GM23338 (cell line): Measurements from ENCODE around the gene SLC35D2. TPM values are rescaled to one million over a fixed set of nuclear protein-coding genes. Genes with fewer than 3 reads are reported as not detected.

Experiments used
- ATAC-seq: fragments of 200-7000 bp; cut with Tn5 transposase; 3 replicates; pipeline ENCODE4 v1.9.1; 2020
- DNase-seq: peaks from one replicate; pipeline ENCODE4 v3.0.0-alpha.2; 2015; ENCODE audit warnings: low spot score
- H2AFZ ChIP-seq: fragments of 200-600 bp; sonication (generic); 2 replicates; pipeline ENCODE4 v1.8.0; 2016; ENCODE audit warnings: antibody characterized with exemption, mild to moderate bottlenecking, moderate library complexity
- H3F3A ChIP-seq: fragments of 200-600 bp; sonication (generic); replicated peaks from 2 replicates; pipeline ENCODE4 v1.8.0; 2017; ENCODE audit warnings: antibody characterized with exemption, mixed run types, low read depth
- H3K27ac ChIP-seq: fragments of 200-600 bp; sonication (generic); 2 replicates; pipeline ENCODE4 v1.6.1; 2016; ENCODE audit warnings: low read depth
- H3K27me3 ChIP-seq: fragments of 200-600 bp; sonication (generic); 2 replicates; pipeline ENCODE4 v1.8.0; 2016; ENCODE audit warnings: mild to moderate bottlenecking, mixed run types, moderate library complexity; ENCODE audit not compliant: insufficient read depth
- H3K36me3 ChIP-seq: fragments of 200-600 bp; sonication (generic); 2 replicates; pipeline ENCODE4 v1.8.0; 2016; ENCODE audit warnings: mild to moderate bottlenecking; ENCODE audit not compliant: insufficient read depth
- H3K4me1 ChIP-seq: fragments of 200-600 bp; sonication (generic); 2 replicates; pipeline ENCODE4 v1.8.0; 2016; ENCODE audit warnings: mild to moderate bottlenecking, moderate library complexity; ENCODE audit not compliant: insufficient read depth
- H3K4me2 ChIP-seq: fragments of 200-600 bp; sonication (generic); 2 replicates; pipeline ENCODE4 v1.7.1; 2017; ENCODE audit warnings: mixed run types
- H3K4me3 ChIP-seq: fragments of 200-600 bp; sonication (generic); 2 replicates; pipeline ENCODE4 v1.6.1; 2016; ENCODE audit warnings: mixed run types
- H3K79me2 ChIP-seq: fragments of 200-600 bp; sonication (generic); replicated peaks from 2 replicates; pipeline ENCODE4 v1.8.0; 2017; ENCODE audit warnings: mild to moderate bottlenecking; ENCODE audit not compliant: insufficient read depth
- H3K9me2 ChIP-seq: fragments of 200-600 bp; sonication (generic); 2 replicates; pipeline ENCODE4 v1.8.0; 2017; ENCODE audit not compliant: insufficient read depth
- H4K20me1 ChIP-seq: fragments of 200-600 bp; sonication (generic); replicated peaks from 2 replicates; pipeline ENCODE4 v1.8.0; 2017; ENCODE audit warnings: mild to moderate bottlenecking; ENCODE audit not compliant: insufficient read depth
- H3K27ac Mint-ChIP-seq: 2 replicates; pipeline ENCODE4 v1.8.0; 2020; ENCODE audit warnings: inconsistent platforms, mild to moderate bottlenecking, moderate library complexity, mixed read lengths
- H3K27me3 Mint-ChIP-seq: 3 replicates; pipeline ENCODE4 v1.8.0; 2022; ENCODE audit warnings: low read depth, mild to moderate bottlenecking, moderate library complexity, mixed read lengths, inconsistent platforms; ENCODE audit not compliant: insufficient read depth, poor library complexity
- H3K36me3 Mint-ChIP-seq: 3 replicates; pipeline ENCODE4 v1.8.0; 2021; ENCODE audit warnings: low read depth, mild to moderate bottlenecking, inconsistent platforms, moderate library complexity, mixed read lengths
- H3K4me1 Mint-ChIP-seq: 3 replicates; pipeline ENCODE4 v1.8.0; 2020; ENCODE audit warnings: mild to moderate bottlenecking, inconsistent platforms, mixed read lengths
- H3K4me3 Mint-ChIP-seq: 3 replicates; pipeline ENCODE4 v1.8.0; 2021; ENCODE audit warnings: moderate library complexity, mild to moderate bottlenecking, inconsistent platforms, mixed read lengths
- H3K9me3 Mint-ChIP-seq: 3 replicates; pipeline ENCODE4 v1.8.0; 2020; ENCODE audit warnings: moderate library complexity, mild to moderate bottlenecking, inconsistent platforms, mixed read lengths
- CREB1 ChIP-seq: fragments of 250-450 bp; sonication (Bioruptor Pico); IDR thresholded peaks from 2 replicates; pipeline ENCODE4 v1.5.0; 2020; ENCODE audit warnings: low read depth, mild to moderate bottlenecking, moderate library complexity
- ETS1 ChIP-seq: IDR thresholded peaks from 2 replicates; pipeline ENCODE4 v1.6.1; 2016; ENCODE audit warnings: antibody characterized with exemption
- EZH2 ChIP-seq: fragments of 200-600 bp; sonication (generic); IDR thresholded peaks from one replicate; pipeline ENCODE4 v1.8.0; 2017; ENCODE audit warnings: antibody characterized with exemption, mild to moderate bottlenecking, low read depth; ENCODE audit not compliant: unreplicated experiment
- EZH2phosphoT487 ChIP-seq: fragments of 200-600 bp; sonication (generic); IDR thresholded peaks from one replicate; pipeline ENCODE4 v1.8.1; 2018; ENCODE audit warnings: antibody characterized with exemption; ENCODE audit not compliant: unreplicated experiment
- JUNB ChIP-seq: IDR thresholded peaks from one replicate; pipeline ENCODE4 v1.6.1; 2016; ENCODE audit warnings: antibody characterized with exemption; ENCODE audit not compliant: unreplicated experiment
- NANOG ChIP-seq: IDR thresholded peaks from 2 replicates; pipeline ENCODE4 v1.6.1; 2016; ENCODE audit warnings: antibody characterized with exemption, borderline replicate concordance
- POLR2AphosphoS5 ChIP-seq: IDR thresholded peaks from 2 replicates; pipeline ENCODE4 v1.6.1; 2016; ENCODE audit warnings: antibody characterized with exemption, low read depth
- REST ChIP-seq: IDR thresholded peaks from one replicate; pipeline ENCODE4 v1.6.1; 2018; ENCODE audit warnings: antibody characterized with exemption; ENCODE audit not compliant: unreplicated experiment
- STAT1 ChIP-seq: IDR thresholded peaks from one replicate; pipeline ENCODE4 v1.6.1; 2016; ENCODE audit warnings: antibody characterized with exemption; ENCODE audit not compliant: unreplicated experiment
- ZNF114 ChIP-seq: fragments of 250-450 bp; sonication (Bioruptor Pico); IDR thresholded peaks from 2 replicates; pipeline ENCODE4 v1.5.0; 2020; ENCODE audit warnings: mild to moderate bottlenecking, moderate library complexity
- polyA plus RNA-seq: library from polyadenylated mRNA; unstranded; fragments of >200 nt; fragmentation: Nextera tagmentation; extraction: Ambion mirVana; gene quantifications from 2 replicates; pipeline ENCODE4 v1.2.1, GENCODE V29; 2016
- total RNA-seq: library from RNA; depleted of rRNA; stranded (reverse); fragments of >200 nt; shearing (Covaris generic); gene quantifications from 2 replicates; pipeline ENCODE4 v1.2.3, GENCODE V29; 2014
- TF ChIP-seq, protein P1 (sequence below), 2 experiments: fragments of 200-600 bp in 1 of 2; sonication (generic) in 1 of 2; conservative IDR thresholded peaks; 2 replicates each; pipeline versions ENCODE4 v1.5.1 to v1.6.1; 2016 to 2017; ENCODE audit warnings: antibody characterized with exemption in 2 of 2, low read depth in 2 of 2, mild to moderate bottlenecking in 2 of 2, moderate library complexity in 1 of 2

SLC35D2 gene
- total and polyA plus RNA-seq, 2 experiments from 2014 or later = 8.2 to 14.4 TPM

GRCh38 chr9:96342571-96343245, 40.8 kb downstream of the SLC35D2 start:
- TF ChIP-seq EZH2 (no peak), POLR2AphosphoS5 (no peak), EZH2phosphoT487 (no peak), STAT1 (no peak), CREB1 (CRISPR knock-in tag) (no peak), ZNF114 (CRISPR knock-in tag) (no peak), ETS1 (no peak)
- TF ChIP-seq, protein P1, sequence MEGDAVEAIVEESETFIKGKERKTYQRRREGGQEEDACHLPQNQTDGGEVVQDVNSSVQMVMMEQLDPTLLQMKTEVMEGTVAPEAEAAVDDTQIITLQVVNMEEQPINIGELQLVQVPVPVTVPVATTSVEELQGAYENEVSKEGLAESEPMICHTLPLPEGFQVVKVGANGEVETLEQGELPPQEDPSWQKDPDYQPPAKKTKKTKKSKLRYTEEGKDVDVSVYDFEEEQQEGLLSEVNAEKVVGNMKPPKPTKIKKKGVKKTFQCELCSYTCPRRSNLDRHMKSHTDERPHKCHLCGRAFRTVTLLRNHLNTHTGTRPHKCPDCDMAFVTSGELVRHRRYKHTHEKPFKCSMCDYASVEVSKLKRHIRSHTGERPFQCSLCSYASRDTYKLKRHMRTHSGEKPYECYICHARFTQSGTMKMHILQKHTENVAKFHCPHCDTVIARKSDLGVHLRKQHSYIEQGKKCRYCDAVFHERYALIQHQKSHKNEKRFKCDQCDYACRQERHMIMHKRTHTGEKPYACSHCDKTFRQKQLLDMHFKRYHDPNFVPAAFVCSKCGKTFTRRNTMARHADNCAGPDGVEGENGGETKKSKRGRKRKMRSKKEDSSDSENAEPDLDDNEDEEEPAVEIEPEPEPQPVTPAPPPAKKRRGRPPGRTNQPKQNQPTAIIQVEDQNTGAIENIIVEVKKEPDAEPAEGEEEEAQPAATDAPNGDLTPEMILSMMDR (conservative IDR thresholded peaks at IDR 0.05; ENCODE audit: low read depth in 2 of 2) = no peak
- Histone ChIP-seq H3K27me3 (no peaks in the 10 kb centered on the region), H3F3A (0 out of 2 replicates have a peak, but pooled peaks cover 5% of the 10 kb centered on the region), H3K4me2 (no peak overlapping the region), H3K4me3 (no peak overlapping the region), H3K27ac (no peak overlapping the region), H2AFZ (no peak overlapping the region; the same call in 1 of the 2 replicates), H3K9me2 (no peaks in the 10 kb centered on the region), H4K20me1 (no peaks in the 10 kb centered on the region), H3K79me2 (no peaks in the 10 kb centered on the region), H3K36me3 (no peaks in the 10 kb centered on the region), H3K4me1 (peaks cover 50% of the 10 kb centered on the region)
- H3K27ac Mint-ChIP-seq = peak overlapping the region; percentile 20
- ATAC-seq (no peak), DNase-seq (no peak)
- peaks cover 3% of the 10 kb centered on the region; the same call in 2 of the 3 replicates for H3K36me3 Mint-ChIP-seq
- H3K4me1 Mint-ChIP-seq = peaks cover 47% of the 10 kb centered on the region
- H3K4me3 Mint-ChIP-seq = no peak overlapping the region
- H3K9me3 Mint-ChIP-seq = no peaks in the 10 kb centered on the region
- H3K27me3 Mint-ChIP-seq = no peaks in the 10 kb centered on the region

- peaks cover 36% of the 10 kb centered on the region for H3K4me1 Mint-ChIP-seq
- ATAC-seq (no peak), DNase-seq (no peak)
- no peaks in the 10 kb centered on the region for H3K9me3 Mint-ChIP-seq
- no peaks in the 10 kb centered on the region for H3K27me3 Mint-ChIP-seq
- peaks cover 3% of the 10 kb centered on the region; the same call in 2 of the 3 replicates for H3K36me3 Mint-ChIP-seq
- Histone ChIP-seq H3K4me3 (no peak overlapping the region), H3K79me2 (no peaks in the 10 kb centered on the region), H3K27me3 (no peaks in the 10 kb centered on the region), H3K4me1 (peaks cover 37% of the 10 kb centered on the region), H3K9me2 (no peaks in the 10 kb centered on the region), H2AFZ (no peak overlapping the region), H4K20me1 (no peaks in the 10 kb centered on the region), H3K4me2 (no peak overlapping the region), H3K27ac (no peak overlapping the region; the same call in 1 of the 2 replicates), H3F3A (0 out of 2 replicates have a peak, but pooled peaks cover under 1% of the 10 kb centered on the region), H3K36me3 (no peaks in the 10 kb centered on the region)
- no peak overlapping the region for H3K27ac Mint-ChIP-seq
- H3K4me3 Mint-ChIP-seq = no peak overlapping the region
- no peak for TF ChIP-seq CREB1 (CRISPR knock-in tag)
- TF ChIP-seq POLR2AphosphoS5 = no peak
- no peak for TF ChIP-seq EZH2phosphoT487
- TF ChIP-seq EZH2 = no peak
- TF ChIP-seq JUNB = no peak
- no peak for TF ChIP-seq ZNF114 (CRISPR knock-in tag)
- TF ChIP-seq ETS1 = no peak
- TF ChIP-seq NANOG = no peak
- TF ChIP-seq REST = no peak
These were observed 42.8 kb downstream of the SLC35D2 start for GRCh38 chr9:96340707-96341106.
